Activated CD8-positive, alpha-beta memory T cell treated with anti-CD3 and anti-CD28 coated beads for 4 hours (primary cell): ENCODE results near the gene MRTFA.

ENCODE experiments used
- DNase-seq, 2 donors: peaks; one replicate each; pipeline ENCODE4 v3.0.0-alpha.2; 2020; ENCODE audit warnings: low read depth in 2 of 2

The MRTFA gene

GRCh38 chr22:40491990-40492631 lies 144.4 kb downstream of the MRTFA start:
- DNase-seq, result no peak

- DNase-seq, result no peak
These were observed 148.8 kb downstream of the MRTFA start for GRCh38 chr22:40487663-40488249.

- DNase-seq, result no peak
These were observed 149.4 kb downstream of the MRTFA start for GRCh38 chr22:40486962-40487602.

GRCh38 chr22:40485813-40486667 lies 150.5 kb downstream of the MRTFA start:
- DNase-seq, result no peak

GRCh38 chr22:40484906-40485669 lies 151.4 kb downstream of the MRTFA start:
- no peak for DNase-seq

- no peak for DNase-seq
These were observed 153.6 kb downstream of the MRTFA start for GRCh38 chr22:40482886-40483285.

- no peak for DNase-seq
These were observed 154.1 kb downstream of the MRTFA start for GRCh38 chr22:40482391-40482790.

- DNase-seq, result no peak
These were observed 155.5 kb downstream of the MRTFA start for GRCh38 chr22:40480996-40481395.

- DNase-seq, result no peak
These were observed 156.5 kb downstream of the MRTFA start for GRCh38 chr22:40479887-40480538.

- DNase-seq, result no peak
These were observed 157.3 kb downstream of the MRTFA start for GRCh38 chr22:40479126-40479800.

GRCh38 chr22:40478338-40479125 lies 158.0 kb downstream of the MRTFA start:
- DNase-seq, result no peak

- no peak for DNase-seq
These were observed 158.7 kb downstream of the MRTFA start for GRCh38 chr22:40477683-40478337.

GRCh38 chr22:40476341-40476740 lies 160.2 kb downstream of the MRTFA start:
- DNase-seq, result no peak

- DNase-seq, result no peak
These were observed 162.8 kb downstream of the MRTFA start for GRCh38 chr22:40473703-40474102.

GRCh38 chr22:40472579-40472978 lies 163.9 kb downstream of the MRTFA start:
- DNase-seq, result no peak

- DNase-seq, result no peak
These were observed 164.5 kb downstream of the MRTFA start for GRCh38 chr22:40472051-40472450.

- no peak for DNase-seq
These were observed 167.3 kb downstream of the MRTFA start for GRCh38 chr22:40469181-40469580.

GRCh38 chr22:40468616-40469015 lies 167.9 kb downstream of the MRTFA start:
- DNase-seq, result no peak

- DNase-seq, result no peak
These were observed 169.5 kb downstream of the MRTFA start for GRCh38 chr22:40466976-40467375.
